Endothelial cell of umbilical vein (primary cell): Measurements from ENCODE around the gene UBE2U.

Experiments
- EZH2 ChIP-seq: IDR thresholded peaks from 2 replicates; pipeline ENCODE4 v1.6.1; 2012; ENCODE audit warnings: borderline replicate concordance, low read depth, mild to moderate bottlenecking, moderate library complexity, low read length, inconsistent platforms; ENCODE audit not compliant: severe bottlenecking
- GATA2 ChIP-seq: IDR thresholded peaks from 2 replicates; pipeline ENCODE4 v1.7.0; 2011; ENCODE audit warnings: low read depth, mild to moderate bottlenecking, moderate library complexity, mixed read lengths, low read length; ENCODE audit not compliant: insufficient read length, insufficient read depth
- JUN ChIP-seq: IDR thresholded peaks from 2 replicates; pipeline ENCODE4 v1.6.1; 2011; ENCODE audit warnings: borderline replicate concordance, low read depth; ENCODE audit not compliant: insufficient read length, insufficient read depth
- POLR2A ChIP-seq: IDR thresholded peaks from 2 replicates; pipeline ENCODE4 v1.6.1; 2012; ENCODE audit warnings: low read depth, mild to moderate bottlenecking, control low read depth, low read length
- POLR2AphosphoS5 ChIP-seq: IDR thresholded peaks from 2 replicates; pipeline ENCODE4 v1.6.1; 2012; ENCODE audit warnings: low read depth, mild to moderate bottlenecking, control low read depth, low read length, moderate library complexity; ENCODE audit not compliant: insufficient read depth
- TF ChIP-seq, protein P1 (sequence below), 2 donors: IDR thresholded peaks; 1 replicate in 1 of 2; 2 replicates in 1 of 2; pipeline ENCODE4 v1.5.1; 2011; ENCODE audit warnings: low read length in 2 of 2, mild to moderate bottlenecking in 2 of 2, moderate library complexity in 2 of 2, control low read depth in 1 of 2, inconsistent platforms in 1 of 2, low read depth in 1 of 2; ENCODE audit not compliant: insufficient read depth in 1 of 2; ENCODE audit errors: extremely low read depth in 1 of 2
- TF ChIP-seq, protein P2 (sequence below): IDR thresholded peaks from 2 replicates; pipeline ENCODE4 v1.6.1; 2011; ENCODE audit not compliant: insufficient read depth, insufficient read length

DNA sequence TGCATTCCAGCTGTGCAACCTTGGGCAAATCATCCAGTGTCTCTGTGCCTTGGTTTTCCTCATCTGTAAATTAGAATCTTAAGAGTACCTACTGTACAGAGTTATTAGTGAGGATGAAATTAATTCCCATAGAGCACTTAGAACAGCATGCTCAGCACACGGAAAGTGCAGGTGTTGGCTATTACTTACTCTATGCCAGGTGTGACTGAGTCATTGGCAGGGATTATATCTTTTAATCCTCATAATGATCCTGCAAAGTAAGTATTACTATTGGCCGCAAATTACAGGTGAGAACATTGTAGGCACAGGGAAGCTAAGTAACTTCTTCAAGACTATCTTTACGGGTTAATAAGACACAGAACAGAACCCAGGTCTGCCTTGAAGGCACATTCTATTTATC is 6.3 kb upstream of the UBE2U start:
- TF ChIP-seq, protein P1, sequence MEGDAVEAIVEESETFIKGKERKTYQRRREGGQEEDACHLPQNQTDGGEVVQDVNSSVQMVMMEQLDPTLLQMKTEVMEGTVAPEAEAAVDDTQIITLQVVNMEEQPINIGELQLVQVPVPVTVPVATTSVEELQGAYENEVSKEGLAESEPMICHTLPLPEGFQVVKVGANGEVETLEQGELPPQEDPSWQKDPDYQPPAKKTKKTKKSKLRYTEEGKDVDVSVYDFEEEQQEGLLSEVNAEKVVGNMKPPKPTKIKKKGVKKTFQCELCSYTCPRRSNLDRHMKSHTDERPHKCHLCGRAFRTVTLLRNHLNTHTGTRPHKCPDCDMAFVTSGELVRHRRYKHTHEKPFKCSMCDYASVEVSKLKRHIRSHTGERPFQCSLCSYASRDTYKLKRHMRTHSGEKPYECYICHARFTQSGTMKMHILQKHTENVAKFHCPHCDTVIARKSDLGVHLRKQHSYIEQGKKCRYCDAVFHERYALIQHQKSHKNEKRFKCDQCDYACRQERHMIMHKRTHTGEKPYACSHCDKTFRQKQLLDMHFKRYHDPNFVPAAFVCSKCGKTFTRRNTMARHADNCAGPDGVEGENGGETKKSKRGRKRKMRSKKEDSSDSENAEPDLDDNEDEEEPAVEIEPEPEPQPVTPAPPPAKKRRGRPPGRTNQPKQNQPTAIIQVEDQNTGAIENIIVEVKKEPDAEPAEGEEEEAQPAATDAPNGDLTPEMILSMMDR (IDR thresholded peaks at IDR 0.05; ENCODE audit: extremely low read depth in 1 of 2, insufficient read depth in 1 of 2, low read depth in 1 of 2, low read length in 2 of 2), result no peak
- TF ChIP-seq POLR2AphosphoS5 (no peak), POLR2A (no peak), EZH2 (no peak), JUN (no peak), GATA2 (no peak)
- TF ChIP-seq, protein P2, sequence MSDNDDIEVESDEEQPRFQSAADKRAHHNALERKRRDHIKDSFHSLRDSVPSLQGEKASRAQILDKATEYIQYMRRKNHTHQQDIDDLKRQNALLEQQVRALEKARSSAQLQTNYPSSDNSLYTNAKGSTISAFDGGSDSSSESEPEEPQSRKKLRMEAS, result no peak
